Peyer's patch (tissue), 4 donors: ENCODE measurements around the gene ZAR1.
"Not testable (repeated sequence)": the region's sequence is repeated elsewhere in the genome, so short reads cannot be mapped to it uniquely, and the experiment has no call there.

Experiments used
- CTCF ChIP-seq, 6 experiments: fragments of 450-650 bp in 4 of 6; fragments of 200-600 bp in 2 of 6; sonication (generic) in 1 of 6; IDR thresholded peaks; one replicate each; pipeline ENCODE4 v1.5.1; 2017 to 2019; ENCODE audit warnings: antibody characterized with exemption in 6 of 6, mild to moderate bottlenecking in 3 of 6, moderate library complexity in 1 of 6
- POLR2A ChIP-seq, 2 donors: fragments of 450-650 bp; IDR thresholded peaks; one replicate each; pipeline ENCODE4 v1.5.1; 2017; ENCODE audit warnings: antibody characterized with exemption in 2 of 2, mild to moderate bottlenecking in 2 of 2, moderate library complexity in 2 of 2

DNA sequence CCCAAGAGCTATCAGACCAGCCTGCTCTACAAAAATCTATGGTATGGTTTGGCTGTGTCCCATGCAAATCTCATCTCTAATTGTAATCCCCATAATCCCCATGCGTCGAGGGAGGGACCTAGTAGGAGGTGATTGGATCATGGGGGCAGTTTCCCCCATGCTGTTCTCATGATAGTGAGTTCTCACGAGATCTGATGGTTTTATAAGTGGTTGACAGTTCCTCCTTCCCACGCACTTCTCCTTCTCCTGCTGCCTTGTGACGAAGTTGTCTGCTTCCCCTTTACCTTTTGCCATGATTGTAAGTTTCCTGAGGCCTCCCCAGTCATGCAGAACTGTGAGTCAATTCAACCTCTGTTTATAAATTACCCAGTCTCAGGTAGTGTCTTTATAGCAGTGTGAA, 49.1 kb upstream of the ZAR1 start:
- TF ChIP-seq CTCF, POLR2A (IDR thresholded peaks at IDR 0.05): not testable (repeated sequence)
